Sigmoid colon (tissue), 7 donors: ENCODE results near the gene CD2BP2. TPM values are rescaled to one million over a fixed set of nuclear protein-coding genes. Genes with fewer than 3 reads are reported as not detected.
"Not testable (repeated sequence)": the region's sequence is repeated elsewhere in the genome, so short reads cannot be mapped to it uniquely, and the experiment has no call there.

ENCODE experiments used
- DNase-seq: peaks from one replicate; pipeline ENCODE4 v3.0.0-alpha.2; 2019
- H3K27ac ChIP-seq, 4 donors: fragments of 200-600 bp; sonication (generic); one replicate each; pipeline ENCODE4 v1.5.1; 2016 to 2019; ENCODE audit warnings: mild to moderate bottlenecking in 1 of 4
- H3K27me3 ChIP-seq, 3 donors: fragments of 200-600 bp; sonication (generic); one replicate each; pipeline ENCODE4 v1.5.1; 2019; ENCODE audit warnings: mild to moderate bottlenecking in 1 of 3
- H3K36me3 ChIP-seq, 4 donors: fragments of 200-600 bp; sonication (generic); one replicate each; pipeline ENCODE4 v1.5.1; 2016 to 2019
- H3K4me1 ChIP-seq, 4 donors: fragments of 200-600 bp; sonication (generic); one replicate each; pipeline ENCODE4 v1.5.1; 2017 to 2019
- H3K4me3 ChIP-seq, 4 donors: fragments of 200-600 bp; sonication (generic); one replicate each; pipeline ENCODE4 v1.5.1; 2017 to 2019; ENCODE audit warnings: mild to moderate bottlenecking in 2 of 4, moderate library complexity in 1 of 4
- H3K9me3 ChIP-seq, 4 donors: fragments of 200-600 bp in 3 of 4; sonication (generic) in 3 of 4; one replicate each; pipeline versions ENCODE4 v1.5.1 to v1.6.1; 2013 to 2019
- CTCF ChIP-seq, 4 experiments: fragments of 450-650 bp in 3 of 4; fragments of 200-600 bp in 1 of 4; IDR thresholded peaks; one replicate each; pipeline ENCODE4 v1.5.1; 2016 to 2019; ENCODE audit warnings: antibody characterized with exemption in 4 of 4, mild to moderate bottlenecking in 3 of 4, moderate library complexity in 2 of 4
- EP300 ChIP-seq, 4 donors: sonication (generic); formaldehyde crosslinking; IDR thresholded peaks; one replicate each; pipeline ENCODE4 v1.6.1; 2017; ENCODE audit warnings: antibody characterized with exemption in 4 of 4
- POLR2A ChIP-seq, 2 donors: fragments of 450-650 bp; IDR thresholded peaks; one replicate each; pipeline ENCODE4 v1.6.1; 2016; ENCODE audit warnings: antibody characterized with exemption in 2 of 2, mild to moderate bottlenecking in 2 of 2, moderate library complexity in 2 of 2
- POLR2AphosphoS5 ChIP-seq, 4 donors: sonication (generic); formaldehyde crosslinking; IDR thresholded peaks; one replicate each; pipeline ENCODE4 v1.6.1; 2017; ENCODE audit warnings: antibody characterized with exemption in 4 of 4
- WGBS, 2 donors: extraction: QIAGEN DNeasy Blood & Tissue Kit; methylation state at CpG; one replicate each; pipeline ENCODE4 v1.1.7; 2013; 5-methylcytosine and 5-hydroxymethylcytosine counted together
- intact Hi-C: fragments of 100-400 bp; cut with DNase I; formaldehyde crosslinking; loops from one replicate; pipeline ENCODE4 v1.15.1; 2023
- polyA plus RNA-seq, 3 donors: library from polyadenylated mRNA; stranded (reverse); fragments of 200-250 nt; gene quantifications; one replicate each; pipeline ENCODE4 v1.2.3, GENCODE V29; 2013
- total RNA-seq, 4 donors: library from RNA; depleted of rRNA; stranded (reverse); fragments of >200 nt; gene quantifications; one replicate each; pipeline ENCODE4 v1.1.0, GENCODE V29; 2016
- donor health status: healthy with polysubstance abuse.
- donor health status: Bipolar disorder and iron deficiency.
- donor health status: healthy.

CD2BP2 gene
- total and polyA plus RNA-seq, 7 donors = 29.9 to 57.3 (median 47.1) TPM

GRCh38 chr16:30397776-30398660 lies 42.9 kb upstream of the CD2BP2 start:
- 92 to 94% methylated on average over 42 of the region's 42 CpGs for WGBS, 2 donors
- Histone ChIP-seq H3K4me1 (peaks cover 0 to 50% (median 46%) of the 10 kb centered on the region in 4 donors), H3K27ac (peak overlapping the region in 3 of 4 donors; percentile 89 to 96 (median 94))

GRCh38 chr16:30397056-30397455 lies 41.9 kb upstream of the CD2BP2 start:
- Histone ChIP-seq H3K27me3 (no peaks in the 10 kb centered on the region), H3K4me3 (no peak overlapping the region), H3K36me3 (peaks cover 10 to 19% (median 12%) of the 10 kb centered on the region in 4 donors), H3K27ac (peak overlapping the region in 1 of 4 donors; percentile 96), H3K9me3 (no peaks in the 10 kb centered on the region), H3K4me1 (peaks cover 0 to 50% (median 46%) of the 10 kb centered on the region in 4 donors)
- TF ChIP-seq CTCF (IDR thresholded peaks at IDR 0.05) (no peak), POLR2A (IDR thresholded peaks at IDR 0.05) (no peak), EP300 (IDR thresholded peaks at IDR 0.05) (no peak), POLR2AphosphoS5 (IDR thresholded peaks at IDR 0.05) (no peak)
- intact Hi-C loops = no loop called here
- WGBS, 2 donors = 71 to 78% methylated on average over 4 of the region's 4 CpGs
- no peak for DNase-seq

More at GRCh38 chr16:30397776-30398660, 42.9 kb upstream of the CD2BP2 start:
- no peaks in the 10 kb centered on the region for H3K27me3 ChIP-seq
- H3K4me3 ChIP-seq = no peak overlapping the region
- no peak for TF ChIP-seq EP300 (IDR thresholded peaks at IDR 0.05)
- no peak for TF ChIP-seq POLR2A (IDR thresholded peaks at IDR 0.05)
- no peak for TF ChIP-seq CTCF (IDR thresholded peaks at IDR 0.05)
- no peak for TF ChIP-seq POLR2AphosphoS5 (IDR thresholded peaks at IDR 0.05)
- peaks cover 10 to 19% (median 12%) of the 10 kb centered on the region in 4 donors for H3K36me3 ChIP-seq
- no peak for DNase-seq
- intact Hi-C loops = no loop called here
- no peaks in the 10 kb centered on the region for H3K9me3 ChIP-seq

GRCh38 chr16:30396627-30397026 lies 41.5 kb upstream of the CD2BP2 start:
- H3K9me3 ChIP-seq, H3K27me3 ChIP-seq, intact Hi-C loops, DNase-seq: not testable (repeated sequence)
- Histone ChIP-seq H3K27ac (peak overlapping the region in 1 of 4 donors; percentile 86), H3K4me3 (peak overlapping the region in 1 of 4 donors; percentile 78), H3K4me1 (peaks cover 0 to 50% (median 46%) of the 10 kb centered on the region in 4 donors), H3K36me3 (peaks cover 10 to 19% (median 12%) of the 10 kb centered on the region in 4 donors)
- 49 to 71% methylated on average over 4 of the region's 4 CpGs for WGBS, 2 donors

DNA sequence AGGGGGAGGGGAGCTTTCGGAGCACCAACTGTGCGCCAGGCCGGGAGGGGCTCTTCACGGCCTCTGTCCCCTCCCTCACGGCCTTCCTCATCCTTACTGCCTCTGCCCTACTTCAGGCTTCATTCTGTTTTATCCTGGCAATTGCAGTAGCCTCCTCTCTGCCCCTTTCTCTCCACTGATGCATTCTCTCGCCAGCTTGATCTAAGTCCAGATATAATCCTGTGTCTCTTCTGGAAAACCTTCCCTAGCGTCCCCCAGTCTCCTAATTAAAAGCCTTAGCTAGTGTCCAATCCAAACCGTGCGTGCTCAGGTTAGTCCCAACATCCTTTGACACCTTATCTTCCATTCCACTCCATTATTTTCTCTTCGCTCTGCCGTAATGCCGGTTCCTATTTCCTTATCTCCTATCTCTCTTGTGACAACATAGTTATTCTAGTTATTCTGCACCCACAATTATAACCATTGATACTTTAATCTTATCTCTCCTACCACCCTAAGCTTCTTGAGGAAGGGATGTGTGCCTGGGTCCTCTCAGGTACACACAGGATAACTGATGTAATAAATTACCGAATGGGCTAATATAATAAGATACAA lies 41.0 kb upstream of the CD2BP2 start:
- 7 to 19% methylated on average over 13 of the region's 13 CpGs for WGBS, 2 donors

More for the DNA sequence above, 41.0 kb upstream of the CD2BP2 start:
- peaks cover 10 to 19% (median 12%) of the 10 kb centered on the region in 4 donors for H3K36me3 ChIP-seq
- peak overlapping the region; percentile 73 to 95 (median 84) for H3K4me3 ChIP-seq
- H3K27me3 ChIP-seq = no peaks in the 10 kb centered on the region
- DNase-seq = no peak
- H3K27ac ChIP-seq = peak overlapping the region; percentile 85 to 91 (median 86)
- no peaks in the 10 kb centered on the region for H3K9me3 ChIP-seq
- H3K4me1 ChIP-seq = peaks cover 0 to 49% (median 45%) of the 10 kb centered on the region in 4 donors
- no peak for TF ChIP-seq POLR2A (IDR thresholded peaks at IDR 0.05)
- no peak for TF ChIP-seq EP300 (IDR thresholded peaks at IDR 0.05)
- TF ChIP-seq CTCF (IDR thresholded peaks at IDR 0.05) = no peak
- TF ChIP-seq POLR2AphosphoS5 (IDR thresholded peaks at IDR 0.05) = no peak
- intact Hi-C loops = loop anchor here (2.0 kb wide), 1 partner anchor 17 kb away; no protein-coding TSS in a partner anchor
